HCT116 (cell line): ENCODE results near the gene AUTS2. TPM values are rescaled to one million over a fixed set of nuclear protein-coding genes. Genes with fewer than 3 reads are reported as not detected.

ENCODE experiments used
- ATAC-seq: fragments of 200-7000 bp; cut with Tn5 transposase; 2 replicates; pipeline ENCODE4 v1.9.1; 2020; ENCODE audit warnings: mild to moderate bottlenecking, moderate library complexity
- BruUV-seq: library from RNA; stranded (reverse); fragments of 400-500 nt; replicated peaks from 2 replicates; lab custom pipeline; 2021; lab: Mats Ljungman, UMichigan
- CTCF ChIA-PET: fragments of 300-600 bp; sonication (Branson Sonifier 250); formaldehyde crosslinking; loops from one replicate; lab custom pipeline; 2021; ENCODE audit warnings: antibody characterized with exemption; lab: Charles Lee
- POLR2A ChIA-PET: fragments of 300-600, 350-600 bp; sonication (Branson Sonifier 250); formaldehyde crosslinking; loops from one replicate; lab custom pipeline; 2021; ENCODE audit warnings: antibody characterized with exemption; lab: Charles Lee
- RAD21 ChIA-PET, 2 experiments: fragments of 300-600 bp; sonication (Branson Sonifier 250); formaldehyde crosslinking; loops; one replicate each; lab custom pipeline; 2023; ENCODE audit warnings: low total read pairs in 2 of 2; ENCODE audit not compliant: uncharacterized antibody in 2 of 2, unreplicated experiment in 2 of 2, low non-redundant PET in 1 of 2; lab: Charles Lee
- DNase-seq: peaks from one replicate; pipeline ENCODE4 v3.0.0-alpha.2; 2010; ENCODE audit warnings: low read depth, low spot score
- H2AFZ ChIP-seq: fragments of 200-600 bp; shearing (Covaris generic), sonication (generic); 2 replicates; pipeline ENCODE4 v1.6.1; 2017; ENCODE audit warnings: low read depth, mixed run types, mixed read lengths, antibody characterized with exemption, low read length; ENCODE audit not compliant: poor library complexity, severe bottlenecking
- H3K27ac ChIP-seq: 2 replicates; pipeline ENCODE4 v1.5.1; 2012; ENCODE audit warnings: low read depth, low read length
- H3K27me3 ChIP-seq: fragments of 200-600 bp; sonication (generic); 2 replicates; pipeline ENCODE4 v1.6.1; 2016; ENCODE audit warnings: mixed run types, low read length, mixed read lengths; ENCODE audit not compliant: insufficient read depth
- H3K36me3 ChIP-seq, 2 experiments: fragments of 200-500 bp in 1 of 2; fragments of 200-600 bp in 1 of 2; sonication (Bioruptor generic) in 1 of 2; sonication (generic) in 1 of 2; 2 replicates each; pipeline versions ENCODE4 v1.5.1 to v1.6.1; 2014 to 2016; ENCODE audit warnings: low read length in 2 of 2, inconsistent platforms in 1 of 2, mixed read lengths in 1 of 2, mixed run types in 1 of 2; ENCODE audit not compliant: insufficient read depth in 2 of 2, control insufficient read depth in 1 of 2
- H3K4me1 ChIP-seq, 2 experiments: fragments of 200-600 bp in 1 of 2; sonication (generic) in 1 of 2; 2 replicates each; pipeline versions ENCODE4 v1.5.1 to v1.6.1; 2012 to 2017; ENCODE audit warnings: low read length in 2 of 2, inconsistent platforms in 1 of 2, mild to moderate bottlenecking in 1 of 2, mixed read lengths in 1 of 2, mixed run types in 1 of 2, moderate library complexity in 1 of 2; ENCODE audit not compliant: insufficient read depth in 2 of 2, control insufficient read depth in 1 of 2
- H3K4me2 ChIP-seq: fragments of 200-600 bp; sonication (generic); 2 replicates; pipeline ENCODE4 v1.6.1; 2017; ENCODE audit warnings: mixed run types, low read length, mixed read lengths
- H3K4me3 ChIP-seq, 2 experiments: fragments of 200-600 bp in 1 of 2; sonication (generic) in 1 of 2; replicated peaks in 1 of 2; 2 replicates each; pipeline ENCODE4 v1.5.1; 2011 to 2016; ENCODE audit warnings: low read length in 2 of 2, control low read depth in 1 of 2, low read depth in 1 of 2, mild to moderate bottlenecking in 1 of 2, mixed read lengths in 1 of 2, mixed run types in 1 of 2
- H3K79me2 ChIP-seq: fragments of 200-600 bp; sonication (generic); 2 replicates; pipeline ENCODE4 v1.6.1; 2017; ENCODE audit warnings: mild to moderate bottlenecking, mixed run types, low read length, moderate library complexity, mixed read lengths; ENCODE audit not compliant: insufficient read depth
- H3K9ac ChIP-seq: fragments of 200-600 bp; sonication (generic); 2 replicates; pipeline ENCODE4 v1.6.1; 2016; ENCODE audit warnings: low read length, mixed read lengths
- H3K9me2 ChIP-seq: fragments of 200-600 bp; sonication (generic), shearing (Covaris generic); 2 replicates; pipeline ENCODE4 v1.6.1; 2017; ENCODE audit warnings: mixed run types, mild to moderate bottlenecking, moderate library complexity; ENCODE audit not compliant: insufficient read depth
- H3K9me3 ChIP-seq, 2 experiments: fragments of 200-500 bp in 1 of 2; fragments of 200-600 bp in 1 of 2; sonication (Bioruptor generic) in 1 of 2; sonication (generic) in 1 of 2; 2 replicates each; pipeline ENCODE4 v1.6.1; 2014 to 2017; ENCODE audit warnings: low read length in 2 of 2, mixed read lengths in 2 of 2, inconsistent platforms in 1 of 2, low read depth in 1 of 2, mild to moderate bottlenecking in 1 of 2, mixed run types in 1 of 2, moderate library complexity in 1 of 2; ENCODE audit not compliant: control insufficient read depth in 1 of 2, insufficient read depth in 1 of 2
- H4K20me1 ChIP-seq: fragments of 200-600 bp; sonication (generic), shearing (Covaris generic); 2 replicates; pipeline ENCODE4 v1.6.1; 2017; ENCODE audit warnings: mixed run types, mild to moderate bottlenecking, moderate library complexity; ENCODE audit not compliant: insufficient read depth
- EGR1 ChIP-seq: IDR thresholded peaks from 2 replicates; pipeline ENCODE4 v1.6.1; 2012; ENCODE audit warnings: low read depth
- ELF1 ChIP-seq: IDR thresholded peaks from 2 replicates; pipeline ENCODE4 v1.6.1; 2012; ENCODE audit warnings: low read depth, borderline replicate concordance
- EZH2 ChIP-seq: fragments of 200-600 bp; sonication (generic); IDR thresholded peaks from 2 replicates; pipeline ENCODE4 v1.6.1; 2017; ENCODE audit warnings: antibody characterized with exemption, mixed run types
- EZH2phosphoT487 ChIP-seq: fragments of 200-600 bp; IDR thresholded peaks from 2 replicates; pipeline ENCODE4 v1.6.1; 2018; ENCODE audit warnings: antibody characterized with exemption, borderline replicate concordance
- JUND ChIP-seq: IDR thresholded peaks from 2 replicates; pipeline ENCODE4 v1.6.1; 2012
- POLR2A ChIP-seq: IDR thresholded peaks from 2 replicates; pipeline ENCODE4 v1.7.0; 2011; ENCODE audit warnings: borderline replicate concordance; ENCODE audit not compliant: insufficient read depth, insufficient read length; ENCODE audit errors: extremely low read depth
- REST ChIP-seq: IDR thresholded peaks from 2 replicates; pipeline ENCODE4 v1.6.1; 2012; ENCODE audit warnings: low read depth
- SIN3A ChIP-seq: IDR thresholded peaks from 2 replicates; pipeline ENCODE4 v1.6.1; 2012; ENCODE audit warnings: low read depth
- SP1 ChIP-seq: IDR thresholded peaks from 2 replicates; pipeline ENCODE4 v1.6.1; 2012; ENCODE audit warnings: low read depth
- TCF7L2 ChIP-seq: IDR thresholded peaks from 2 replicates; pipeline ENCODE4 v1.7.0; 2011; ENCODE audit warnings: borderline replicate concordance, inconsistent platforms; ENCODE audit not compliant: insufficient read depth, insufficient read length; ENCODE audit errors: extremely low read depth
- YY1 ChIP-seq: IDR thresholded peaks from 2 replicates; pipeline ENCODE4 v1.6.1; 2011; ENCODE audit warnings: low read length, low read depth, moderate library complexity, mild to moderate bottlenecking; ENCODE audit not compliant: insufficient replicate concordance; ENCODE audit errors: extremely low read depth
- ZBTB33 ChIP-seq: IDR thresholded peaks from 2 replicates; pipeline ENCODE4 v1.6.1; 2011; ENCODE audit warnings: mild to moderate bottlenecking, low read length, moderate library complexity; ENCODE audit not compliant: insufficient replicate concordance; ENCODE audit errors: extremely low read depth
- ZFX ChIP-seq: fragments of 450-650 bp; IDR thresholded peaks from 2 replicates; pipeline ENCODE4 v1.6.1; 2017
- intact Hi-C: fragments of 100-400 bp; cut with micrococcal nuclease; formaldehyde crosslinking; loops from 2 replicates; pipeline ENCODE4 v1.10.0; 2022
- total RNA-seq: library from RNA; stranded (reverse); gene quantifications from one replicate; pipeline ENCODE4 v1.2.1, GENCODE V29; 2021; ENCODE audit not compliant: unreplicated experiment

Gene AUTS2
- total RNA-seq, 1 experiment from 2014 or later = 0.93 TPM

- TF ChIP-seq ZFX (no peak), EGR1 (no peak)
Measured at GRCh38 chr7:70303780-70304179, 705.5 kb downstream of the AUTS2 start (continued).

- DNase-seq = no peak
- H3K4me3 ChIP-seq = no peak overlapping the region
- H3K9ac ChIP-seq = no peak overlapping the region
- intact Hi-C loops = no loop called here
- H3K27me3 ChIP-seq = no peaks in the 10 kb centered on the region
- no peaks in the 10 kb centered on the region for H3K9me2 ChIP-seq
- no peak overlapping the region for H2AFZ ChIP-seq
- H3K4me1 ChIP-seq = no peaks in the 10 kb centered on the region
- BruUV-seq = no TSS peak
- POLR2A ChIA-PET = no interaction called here
- no peaks in the 10 kb centered on the region for H3K79me2 ChIP-seq
- H3K9me3 ChIP-seq = peaks cover 3 to 14% of the 10 kb centered on the region in 2 experiments; a peak in 2 of 4 replicates
- H3K27ac ChIP-seq = no peak overlapping the region
- ATAC-seq = no peak
- RAD21 ChIA-PET = no interaction called here
- CTCF ChIA-PET = no interaction called here
- no peaks in the 10 kb centered on the region for H3K36me3 ChIP-seq
- TF ChIP-seq JUND (no peak), ZBTB33 (no peak), SP1 (no peak), SIN3A (no peak), YY1 (no peak), EZH2 (no peak), EZH2phosphoT487 (no peak), ELF1 (no peak), REST (no peak), POLR2A (no peak), TCF7L2 (no peak)
- TF ChIP-seq, all 23 proteins: peak for 0
- H4K20me1 ChIP-seq = no peaks in the 10 kb centered on the region
- H3K4me2 ChIP-seq = no peak overlapping the region
Measured at GRCh38 chr7:70306173-70306572, 707.9 kb downstream of the AUTS2 start.
